HepG2 (cell line): ENCODE measurements around the gene DUSP15. TPM values are rescaled to one million over a fixed set of nuclear protein-coding genes. Genes with fewer than 3 reads are reported as not detected.
A peak's percentile ranks its signal among the peaks of the same experiment; 100 is the strongest.

Experiments
- ATAC-seq: fragments of 200-7000 bp; cut with Tn5 transposase; 3 replicates; pipeline ENCODE4 v1.9.1; 2020; ENCODE audit warnings: mild to moderate bottlenecking, moderate library complexity
- BruUV-seq: library from RNA; stranded (reverse); fragments of 400-500 nt; replicated peaks from 2 replicates; lab custom pipeline; 2021; lab: Mats Ljungman, UMichigan
- CTCF ChIA-PET: fragments of 300-600 bp; formaldehyde crosslinking; extraction: SDS; loops from one replicate; lab custom pipeline; 2021; ENCODE audit warnings: low total read pairs, inconsistent platforms, low intra/inter-chr PET ratio; lab: Yijun Ruan, JAX
- POLR2A ChIA-PET: fragments of 350-600 bp; sonication (Branson Sonifier 250); formaldehyde crosslinking; loops from one replicate; lab custom pipeline; 2020; ENCODE audit warnings: antibody characterized with exemption, inconsistent platforms; lab: Yijun Ruan, JAX
- DNase-seq: peaks from one replicate; pipeline ENCODE4 v3.0.0-alpha.2; 2015; ENCODE audit warnings: low spot score
- FAIRE-seq: peaks from 3 replicates; lab custom pipeline; 2011; peaks lifted over from hg19 to GRCh38; lab: Jason Lieb, UNC
- H2AFZ ChIP-seq: one replicate; pipeline ENCODE4 v1.6.1; 2011; ENCODE audit warnings: low read length, inconsistent platforms
- H3K27ac ChIP-seq: fragments of 300-600 bp; 3 replicates; pipeline ENCODE4 v1.8.0; 2011; ENCODE audit warnings: mixed run types, mild to moderate bottlenecking, mixed read lengths, low read length, inconsistent platforms; ENCODE audit not compliant: insufficient read depth; ENCODE audit errors: extremely low read length
- H3K27me3 ChIP-seq, 2 experiments: fragments of 200-600 bp in 1 of 2; 2 replicates in 1 of 2; 3 replicates in 1 of 2; pipeline versions ENCODE4 v1.6.0 to v1.8.0; 2011; ENCODE audit warnings: low read length in 2 of 2, mild to moderate bottlenecking in 2 of 2, moderate library complexity in 2 of 2, inconsistent platforms in 1 of 2; ENCODE audit not compliant: insufficient read depth in 2 of 2, control insufficient read depth in 1 of 2
- H3K36me3 ChIP-seq, 2 experiments: fragments of 200-600 bp in 1 of 2; replicated peaks in 1 of 2; 2 replicates in 1 of 2; 3 replicates in 1 of 2; pipeline versions ENCODE4 v1.5.1 to v1.8.0; 2011; ENCODE audit warnings: low read length in 2 of 2, inconsistent platforms in 1 of 2; ENCODE audit not compliant: insufficient read depth in 2 of 2, control insufficient read depth in 1 of 2
- H3K4me1 ChIP-seq: 2 replicates; pipeline ENCODE4 v1.5.1; 2012; ENCODE audit warnings: low read length, inconsistent platforms; ENCODE audit not compliant: insufficient read depth
- H3K4me2 ChIP-seq: 2 replicates; pipeline ENCODE4 v1.6.0; 2011; ENCODE audit warnings: low read depth, low read length, inconsistent platforms
- H3K4me3 ChIP-seq, 3 experiments: fragments of 200-600 bp in 1 of 3; sonication (generic), shearing (Covaris generic) in 1 of 3; replicated peaks in 1 of 3; 2 replicates each; pipeline ENCODE4 v1.5.1; 2011 to 2016; ENCODE audit warnings: low read length in 3 of 3, inconsistent platforms in 2 of 3, low read depth in 2 of 3, mild to moderate bottlenecking in 2 of 3, control low read depth in 1 of 3, mixed read lengths in 1 of 3; ENCODE audit not compliant: insufficient read depth in 1 of 3
- H3K79me2 ChIP-seq: one replicate; pipeline ENCODE4 v1.6.1; 2011; ENCODE audit warnings: low read length, inconsistent platforms; ENCODE audit not compliant: insufficient read depth
- H3K9ac ChIP-seq: 2 replicates; pipeline ENCODE4 v1.6.0; 2011; ENCODE audit warnings: mild to moderate bottlenecking, low read depth, low read length, inconsistent platforms; ENCODE audit not compliant: insufficient read depth
- H3K9me3 ChIP-seq: 2 replicates; pipeline ENCODE4 v1.5.1; 2012; ENCODE audit warnings: mild to moderate bottlenecking, low read length
- H4K20me1 ChIP-seq: 2 replicates; pipeline ENCODE4 v1.6.0; 2011; ENCODE audit warnings: inconsistent platforms, mild to moderate bottlenecking, low read length, moderate library complexity; ENCODE audit not compliant: insufficient read depth
- CENPT ChIP-seq: sonication (generic); formaldehyde crosslinking; IDR thresholded peaks from 2 replicates; pipeline ENCODE4 v1.8.0; 2022; ENCODE audit warnings: low read depth, mild to moderate bottlenecking, moderate library complexity, missing genetic modification reagents
- NFKB2 ChIP-seq: sonication (generic); formaldehyde crosslinking; IDR thresholded peaks from 2 replicates; pipeline ENCODE4 v1.4.0; 2020; ENCODE audit warnings: missing genetic modification reagents, borderline replicate concordance
- NKX3-1 ChIP-seq: sonication (generic); formaldehyde crosslinking; IDR thresholded peaks from 2 replicates; pipeline ENCODE4 v1.5.0; 2020; ENCODE audit warnings: missing genetic modification reagents
- ONECUT2 ChIP-seq: sonication (generic); formaldehyde crosslinking; IDR thresholded peaks from 2 replicates; pipeline ENCODE4 v1.4.0; 2020; ENCODE audit warnings: missing genetic modification reagents
- PLSCR1 ChIP-seq: sonication (generic); formaldehyde crosslinking; IDR thresholded peaks from 2 replicates; pipeline ENCODE4 v1.5.0; 2020; ENCODE audit warnings: missing genetic modification reagents, mild to moderate bottlenecking, borderline replicate concordance
- RBAK ChIP-seq: sonication (generic); formaldehyde crosslinking; IDR thresholded peaks from 2 replicates; pipeline ENCODE4 v1.5.1; 2020; ENCODE audit warnings: mild to moderate bottlenecking, missing genetic modification reagents
- ZKSCAN8 ChIP-seq: IDR thresholded peaks from 2 replicates; pipeline ENCODE4 v1.6.1; 2016; ENCODE audit warnings: borderline replicate concordance, missing genetic modification reagents, missing compliant biosample characterization
- ZNF3 ChIP-seq: IDR thresholded peaks from 2 replicates; pipeline ENCODE4 v1.7.0; 2017; ENCODE audit warnings: inconsistent platforms
- ZNF639 ChIP-seq: conservative IDR thresholded peaks from 2 replicates; pipeline ENCODE4 v1.6.1; 2018; ENCODE audit warnings: missing genetic modification reagents
- ZNF766 ChIP-seq: sonication (generic); formaldehyde crosslinking; IDR thresholded peaks from 2 replicates; pipeline ENCODE4 v1.5.0; 2020; ENCODE audit warnings: missing genetic modification reagents, borderline replicate concordance
- WGBS: methylation state at CpG from one replicate; pipeline ENCODE4 v1.1.6; 2017; ENCODE audit warnings: low lambda C conversion rate; 5-methylcytosine and 5-hydroxymethylcytosine counted together
- in situ Hi-C: cut with HindIII; loops from 2 replicates; pipeline ENCODE4 v1.10.0; 2017; ENCODE audit warnings: low pct_unique_long_range_greater_than_20kb; ENCODE audit not compliant: extremely low pct_ligation_motif_present
- intact Hi-C: fragments of 100-400 bp; cut with micrococcal nuclease; formaldehyde crosslinking; loops from one replicate; pipeline ENCODE4 v1.10.0; 2022; ENCODE audit not compliant: unreplicated experiment
- polyA plus RNA-seq, 8 experiments: library from polyadenylated mRNA; depleted of rRNA in 3 of 8; stranded (reverse) in 7 of 8; unstranded in 1 of 8; fragments of >200 nt; fragmentation: Illumina TruSeq in 4 of 8; extraction: Trizol in 4 of 8; gene quantifications; 2 replicates each; pipeline versions ENCODE4 v1.2.1 to v1.2.3, GENCODE V29; 2011 to 2016; ENCODE audit warnings: low read depth in 4 of 8, missing spikeins in 1 of 8, mixed read lengths in 1 of 8; ENCODE audit not compliant: insufficient read depth in 1 of 8
- total RNA-seq, 5 experiments: library from RNA; depleted of rRNA; stranded (reverse); fragments of >200 nt; fragmentation: Illumina TruSeq; extraction: Trizol; gene quantifications; 2 replicates each; pipeline ENCODE4 v1.2.3, GENCODE V29; 2016; ENCODE audit warnings: low read depth in 1 of 5
- TF ChIP-seq, protein P1 (sequence below): sonication (generic); formaldehyde crosslinking; IDR thresholded peaks from 2 replicates; pipeline ENCODE4 v1.9.0; 2021; ENCODE audit warnings: mild to moderate bottlenecking, missing genetic modification reagents
- TF ChIP-seq, protein P2 (sequence below): IDR thresholded peaks from 2 replicates; pipeline ENCODE4 v1.6.1; 2016; ENCODE audit warnings: missing genetic modification reagents, missing compliant biosample characterization

Gene DUSP15
- total and polyA plus RNA-seq, 2 of the 13 experiments (the other 11 are each of a cell fraction or from before 2014, with no cell fraction given), result 0.17 to 0.93 TPM

DNA sequence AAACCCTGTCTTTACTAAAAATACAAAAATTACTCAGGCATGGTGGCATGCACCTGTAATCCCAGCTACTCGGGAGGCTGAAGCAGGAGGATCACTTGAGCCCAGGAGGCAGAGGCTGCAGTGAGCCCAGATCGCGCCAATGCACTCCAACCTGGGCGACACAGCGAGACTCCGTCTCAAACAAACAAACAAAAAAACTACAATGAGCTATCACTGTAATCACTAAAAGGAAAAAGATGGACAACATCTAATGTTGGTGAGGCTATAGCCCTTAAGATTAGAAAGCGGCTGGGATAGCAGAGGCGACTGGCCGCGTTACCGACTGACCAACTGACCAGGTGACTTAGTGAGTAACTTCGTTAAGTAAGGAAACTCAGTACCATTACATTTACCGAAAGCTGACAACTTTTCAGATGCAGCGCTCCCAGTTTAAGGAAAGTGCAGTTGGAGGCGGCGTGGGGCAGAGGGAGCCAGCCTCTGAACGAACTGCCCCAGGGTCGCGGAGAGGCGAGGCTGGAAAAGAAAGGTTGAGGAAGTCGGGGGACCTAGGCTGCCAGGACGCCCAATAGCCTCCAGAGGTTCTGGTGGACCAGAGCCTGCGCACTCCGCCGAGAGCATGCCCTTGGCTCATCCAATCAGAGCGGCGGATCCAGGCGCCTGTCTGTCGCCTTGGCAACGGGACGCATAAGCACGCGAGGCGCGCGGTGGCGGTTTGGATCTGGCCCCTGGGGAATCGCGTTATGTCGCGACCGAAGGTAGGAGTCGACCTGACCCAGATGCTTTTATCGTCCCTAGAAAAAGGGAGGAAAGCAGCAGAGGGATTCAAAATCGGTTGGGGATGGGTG lies 9.0 kb upstream of the DUSP15 start:
- Histone ChIP-seq H3K27ac (peak overlapping the region; percentile 37), H3K27me3 (no peaks in the 10 kb centered on the region), H3K4me2 (peak overlapping the region; percentile 93), H4K20me1 (no peaks in the 10 kb centered on the region), H3K4me1 (peaks cover 31% of the 10 kb centered on the region), H3K4me3 (peak overlapping the region; percentile 58 to 75 (median 58)), H3K9ac (peak overlapping the region; percentile 60), H3K36me3 (no peaks in the 10 kb centered on the region), H2AFZ (peak overlapping the region; percentile 89), H3K79me2 (no peaks in the 10 kb centered on the region), H3K9me3 (no peaks in the 10 kb centered on the region)
- TSS peak; percentile 76 for BruUV-seq
- 4% methylated on average over 45 of the region's 45 CpGs for WGBS
- ChIA-PET POLR2A (interaction anchor here (0.9 to 1.7 kb wide), 8 partner anchors 8 to 274 kb away, joined by 3 to 11 read pairs (median 4); partner anchors contain the start of genes DUSP15, ID1, PDRG1 and TM9SF4), CTCF (no interaction called here)
- in situ Hi-C loops, result no loop called here
- ATAC-seq, result peak; percentile 99
- peak; percentile 98 for DNase-seq
- intact Hi-C loops, result no loop called here
- FAIRE-seq, result peak; percentile 60
- no peak for TF ChIP-seq ONECUT2 (CRISPR knock-in tag)
- TF ChIP-seq ZNF3 (CRISPR knock-in tag), result peak; percentile 85
- 0 out of 2 replicates have a peak, but pooled peaks have one; percentile 30 for TF ChIP-seq ZKSCAN8
- no peak; the same call in 1 of the 2 replicates for TF ChIP-seq ZNF639 (CRISPR knock-in tag)
- no peak for TF ChIP-seq RBAK (CRISPR knock-in tag)
- TF ChIP-seq ZNF766 (CRISPR knock-in tag), result 0 out of 2 replicates have a peak, but pooled peaks have one; percentile 55
- TF ChIP-seq CENPT (CRISPR knock-in tag), result no peak
- TF ChIP-seq, protein P1, sequence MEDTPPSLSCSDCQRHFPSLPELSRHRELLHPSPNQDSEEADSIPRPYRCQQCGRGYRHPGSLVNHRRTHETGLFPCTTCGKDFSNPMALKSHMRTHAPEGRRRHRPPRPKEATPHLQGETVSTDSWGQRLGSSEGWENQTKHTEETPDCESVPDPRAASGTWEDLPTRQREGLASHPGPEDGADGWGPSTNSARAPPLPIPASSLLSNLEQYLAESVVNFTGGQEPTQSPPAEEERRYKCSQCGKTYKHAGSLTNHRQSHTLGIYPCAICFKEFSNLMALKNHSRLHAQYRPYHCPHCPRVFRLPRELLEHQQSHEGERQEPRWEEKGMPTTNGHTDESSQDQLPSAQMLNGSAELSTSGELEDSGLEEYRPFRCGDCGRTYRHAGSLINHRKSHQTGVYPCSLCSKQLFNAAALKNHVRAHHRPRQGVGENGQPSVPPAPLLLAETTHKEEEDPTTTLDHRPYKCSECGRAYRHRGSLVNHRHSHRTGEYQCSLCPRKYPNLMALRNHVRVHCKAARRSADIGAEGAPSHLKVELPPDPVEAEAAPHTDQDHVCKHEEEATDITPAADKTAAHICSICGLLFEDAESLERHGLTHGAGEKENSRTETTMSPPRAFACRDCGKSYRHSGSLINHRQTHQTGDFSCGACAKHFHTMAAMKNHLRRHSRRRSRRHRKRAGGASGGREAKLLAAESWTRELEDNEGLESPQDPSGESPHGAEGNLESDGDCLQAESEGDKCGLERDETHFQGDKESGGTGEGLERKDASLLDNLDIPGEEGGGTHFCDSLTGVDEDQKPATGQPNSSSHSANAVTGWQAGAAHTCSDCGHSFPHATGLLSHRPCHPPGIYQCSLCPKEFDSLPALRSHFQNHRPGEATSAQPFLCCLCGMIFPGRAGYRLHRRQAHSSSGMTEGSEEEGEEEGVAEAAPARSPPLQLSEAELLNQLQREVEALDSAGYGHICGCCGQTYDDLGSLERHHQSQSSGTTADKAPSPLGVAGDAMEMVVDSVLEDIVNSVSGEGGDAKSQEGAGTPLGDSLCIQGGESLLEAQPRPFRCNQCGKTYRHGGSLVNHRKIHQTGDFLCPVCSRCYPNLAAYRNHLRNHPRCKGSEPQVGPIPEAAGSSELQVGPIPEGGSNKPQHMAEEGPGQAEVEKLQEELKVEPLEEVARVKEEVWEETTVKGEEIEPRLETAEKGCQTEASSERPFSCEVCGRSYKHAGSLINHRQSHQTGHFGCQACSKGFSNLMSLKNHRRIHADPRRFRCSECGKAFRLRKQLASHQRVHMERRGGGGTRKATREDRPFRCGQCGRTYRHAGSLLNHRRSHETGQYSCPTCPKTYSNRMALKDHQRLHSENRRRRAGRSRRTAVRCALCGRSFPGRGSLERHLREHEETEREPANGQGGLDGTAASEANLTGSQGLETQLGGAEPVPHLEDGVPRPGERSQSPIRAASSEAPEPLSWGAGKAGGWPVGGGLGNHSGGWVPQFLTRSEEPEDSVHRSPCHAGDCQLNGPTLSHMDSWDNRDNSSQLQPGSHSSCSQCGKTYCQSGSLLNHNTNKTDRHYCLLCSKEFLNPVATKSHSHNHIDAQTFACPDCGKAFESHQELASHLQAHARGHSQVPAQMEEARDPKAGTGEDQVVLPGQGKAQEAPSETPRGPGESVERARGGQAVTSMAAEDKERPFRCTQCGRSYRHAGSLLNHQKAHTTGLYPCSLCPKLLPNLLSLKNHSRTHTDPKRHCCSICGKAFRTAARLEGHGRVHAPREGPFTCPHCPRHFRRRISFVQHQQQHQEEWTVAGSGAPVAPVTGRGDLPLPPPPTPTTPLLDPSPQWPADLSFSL (CRISPR knock-in tag), result no peak
- TF ChIP-seq, protein P2, sequence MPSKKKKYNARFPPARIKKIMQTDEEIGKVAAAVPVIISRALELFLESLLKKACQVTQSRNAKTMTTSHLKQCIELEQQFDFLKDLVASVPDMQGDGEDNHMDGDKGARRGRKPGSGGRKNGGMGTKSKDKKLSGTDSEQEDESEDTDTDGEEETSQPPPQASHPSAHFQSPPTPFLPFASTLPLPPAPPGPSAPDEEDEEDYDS (CRISPR knock-in tag), result peak; percentile 78
- no peak for TF ChIP-seq PLSCR1
- TF ChIP-seq NKX3-1, result 0 out of 2 replicates have a peak, but pooled peaks have one; percentile 52
- TF ChIP-seq NFKB2 (CRISPR knock-in tag), result peak; percentile 53; the same call in 1 of the 2 replicates
